ENCODE data around the gene UBE2O.

DNA sequence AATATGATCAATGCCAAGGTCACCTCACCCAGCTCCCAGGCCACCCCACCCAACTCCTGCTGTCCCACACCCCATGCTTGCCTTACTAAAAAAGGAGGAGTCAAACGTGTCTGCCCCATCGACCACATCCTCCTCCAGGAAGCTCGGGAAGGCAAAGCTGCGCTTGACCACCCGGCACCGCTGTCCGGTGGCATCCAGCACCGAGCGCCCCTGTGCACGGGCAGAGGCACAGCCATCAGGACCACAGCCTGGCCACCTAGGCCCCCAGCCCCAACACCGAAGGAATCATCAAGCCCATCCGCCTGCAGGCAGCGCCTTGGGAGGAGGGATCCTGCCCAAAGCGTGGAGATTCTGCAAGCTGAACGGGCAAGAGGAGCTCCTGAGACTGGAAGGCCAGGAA is 24.6 kb upstream of the UBE2O start:
- TF ChIP-seq CTCF (IDR thresholded peaks at IDR 0.05; ENCODE audit: borderline replicate concordance, extremely low read depth, low read length, poor library complexity, severe bottlenecking) (no peak), EZH2 (IDR thresholded peaks at IDR 0.05; ENCODE audit: borderline replicate concordance, low read depth, low read length, severe bottlenecking) (no peak)
